HEK293T (cell line): ENCODE measurements around the gene MED10.

Source experiments
- ARNT ChIP-seq: fragments of 450-650 bp; IDR thresholded peaks from 2 replicates; pipeline ENCODE4 v1.6.1; 2017; ENCODE audit warnings: mild to moderate bottlenecking
- BHLHE40 ChIP-seq: fragments of 450-650 bp; IDR thresholded peaks from 2 replicates; pipeline ENCODE4 v1.6.1; 2016; ENCODE audit warnings: mild to moderate bottlenecking, moderate library complexity, borderline replicate concordance
- FOXK2 ChIP-seq: fragments of 450-650 bp; IDR thresholded peaks from 2 replicates; pipeline ENCODE4 v1.6.1; 2016; ENCODE audit warnings: mild to moderate bottlenecking
- FOXM1 ChIP-seq: fragments of 450-650 bp; IDR thresholded peaks from 2 replicates; pipeline ENCODE4 v1.6.1; 2017; ENCODE audit warnings: mild to moderate bottlenecking, borderline replicate concordance
- SP1 ChIP-seq: fragments of 450-650 bp; IDR thresholded peaks from 2 replicates; pipeline ENCODE4 v1.6.1; 2017
- SUZ12 ChIP-seq: fragments of 450-650 bp; IDR thresholded peaks from 2 replicates; pipeline ENCODE4 v1.6.1; 2016; ENCODE audit warnings: mild to moderate bottlenecking
- TARDBP ChIP-seq: fragments of 450-650 bp; IDR thresholded peaks from 2 replicates; pipeline ENCODE4 v1.6.1; 2016

GRCh38 chr5:6403416-6403815, 25.1 kb upstream of the MED10 start:
- TF ChIP-seq FOXK2 (no peak), FOXM1 (no peak), SP1 (no peak), ARNT (no peak), TARDBP (no peak), BHLHE40 (no peak), SUZ12 (no peak)
